ENCODE results near the gene SHQ1.
A peak's percentile ranks its signal among the peaks of the same experiment; 100 is the strongest.

DNA sequence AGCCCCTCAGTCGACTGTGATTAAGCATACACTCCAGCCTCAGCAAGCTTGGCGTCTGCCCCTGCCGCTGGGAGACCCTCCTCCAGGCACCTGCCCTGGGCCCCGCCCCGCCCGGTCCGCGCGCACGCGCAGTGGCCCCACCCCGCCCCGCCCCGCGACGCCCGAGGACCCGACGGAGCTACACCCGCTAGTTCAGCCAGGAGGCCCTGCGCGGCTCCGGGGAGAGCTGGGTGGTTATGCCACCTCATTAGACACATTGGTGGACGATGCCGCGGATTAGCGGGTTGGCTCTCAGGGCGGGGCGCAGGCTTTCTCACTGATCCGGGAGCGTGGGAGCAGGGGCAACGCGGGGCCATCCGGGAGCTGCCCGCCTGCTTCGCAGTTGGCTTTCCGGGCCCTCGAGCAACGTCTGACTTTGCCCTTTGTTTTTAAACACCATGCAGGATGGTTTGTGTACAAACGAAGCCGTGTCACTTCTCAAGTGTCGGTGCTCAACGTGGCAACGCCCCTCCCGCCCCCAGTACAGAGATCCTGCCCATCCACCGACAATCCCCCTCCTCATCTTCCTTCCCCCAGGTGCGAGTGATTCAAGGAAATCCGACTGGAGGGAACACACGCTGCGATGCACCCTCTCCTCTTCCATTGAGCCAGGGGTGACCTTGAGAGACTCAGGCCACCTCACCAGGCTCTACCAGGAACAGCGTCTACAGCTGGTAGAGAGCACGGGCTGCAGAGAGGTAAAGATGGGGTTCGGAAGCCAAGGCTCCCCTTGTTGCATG, 109.3 kb downstream of the SHQ1 start:
- no peak for TF ChIP-seq POLR2A (IDR thresholded peaks at IDR 0.05)
- TF ChIP-seq, protein P1, sequence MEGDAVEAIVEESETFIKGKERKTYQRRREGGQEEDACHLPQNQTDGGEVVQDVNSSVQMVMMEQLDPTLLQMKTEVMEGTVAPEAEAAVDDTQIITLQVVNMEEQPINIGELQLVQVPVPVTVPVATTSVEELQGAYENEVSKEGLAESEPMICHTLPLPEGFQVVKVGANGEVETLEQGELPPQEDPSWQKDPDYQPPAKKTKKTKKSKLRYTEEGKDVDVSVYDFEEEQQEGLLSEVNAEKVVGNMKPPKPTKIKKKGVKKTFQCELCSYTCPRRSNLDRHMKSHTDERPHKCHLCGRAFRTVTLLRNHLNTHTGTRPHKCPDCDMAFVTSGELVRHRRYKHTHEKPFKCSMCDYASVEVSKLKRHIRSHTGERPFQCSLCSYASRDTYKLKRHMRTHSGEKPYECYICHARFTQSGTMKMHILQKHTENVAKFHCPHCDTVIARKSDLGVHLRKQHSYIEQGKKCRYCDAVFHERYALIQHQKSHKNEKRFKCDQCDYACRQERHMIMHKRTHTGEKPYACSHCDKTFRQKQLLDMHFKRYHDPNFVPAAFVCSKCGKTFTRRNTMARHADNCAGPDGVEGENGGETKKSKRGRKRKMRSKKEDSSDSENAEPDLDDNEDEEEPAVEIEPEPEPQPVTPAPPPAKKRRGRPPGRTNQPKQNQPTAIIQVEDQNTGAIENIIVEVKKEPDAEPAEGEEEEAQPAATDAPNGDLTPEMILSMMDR (IDR thresholded peaks at IDR 0.05), result peak in 2 of 6 experiments; percentile 36 to 49
